GM13976 (cell line): ENCODE data around the gene WWC2.

Source experiments
- DNase-seq: peaks from one replicate; pipeline ENCODE4 v3.0.0; 2012; ENCODE audit warnings: low spot score
- in situ Hi-C: fragments of 300-500 bp; cut with MboI; formaldehyde crosslinking; loops from one replicate; pipeline ENCODE4 v1.12.0; 2022; ENCODE audit warnings: low sequenced_read_pairs, mixed read lengths, inconsistent platforms; ENCODE audit not compliant: unreplicated experiment
- TF ChIP-seq, protein P1 (sequence below): IDR thresholded peaks from 2 replicates; pipeline ENCODE4 v1.5.1; 2012; ENCODE audit warnings: borderline replicate concordance, mild to moderate bottlenecking; ENCODE audit not compliant: insufficient read depth; ENCODE audit errors: extremely low read depth, missing control alignments, control extremely low read depth

Gene WWC2

DNA sequence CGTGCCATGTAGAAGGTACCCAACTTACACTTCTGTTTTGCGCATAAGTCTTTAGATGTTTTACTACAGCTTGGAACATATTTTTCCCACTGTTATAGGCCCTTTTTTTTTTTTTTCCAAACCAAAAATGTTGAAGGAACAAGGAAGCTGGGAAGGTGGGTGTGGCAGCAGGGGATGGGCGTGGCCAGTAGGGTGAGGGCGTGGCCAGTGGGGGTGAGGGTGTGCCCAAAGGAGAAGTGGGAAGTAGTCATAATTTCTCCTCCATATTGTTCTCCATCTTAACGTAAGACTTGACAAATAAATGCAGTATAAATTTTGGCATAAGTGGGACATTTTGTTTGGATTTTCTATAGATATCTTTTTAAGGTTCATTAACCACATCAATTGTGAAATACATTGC, 190.6 kb downstream of the WWC2 start:
- TF ChIP-seq, protein P1, sequence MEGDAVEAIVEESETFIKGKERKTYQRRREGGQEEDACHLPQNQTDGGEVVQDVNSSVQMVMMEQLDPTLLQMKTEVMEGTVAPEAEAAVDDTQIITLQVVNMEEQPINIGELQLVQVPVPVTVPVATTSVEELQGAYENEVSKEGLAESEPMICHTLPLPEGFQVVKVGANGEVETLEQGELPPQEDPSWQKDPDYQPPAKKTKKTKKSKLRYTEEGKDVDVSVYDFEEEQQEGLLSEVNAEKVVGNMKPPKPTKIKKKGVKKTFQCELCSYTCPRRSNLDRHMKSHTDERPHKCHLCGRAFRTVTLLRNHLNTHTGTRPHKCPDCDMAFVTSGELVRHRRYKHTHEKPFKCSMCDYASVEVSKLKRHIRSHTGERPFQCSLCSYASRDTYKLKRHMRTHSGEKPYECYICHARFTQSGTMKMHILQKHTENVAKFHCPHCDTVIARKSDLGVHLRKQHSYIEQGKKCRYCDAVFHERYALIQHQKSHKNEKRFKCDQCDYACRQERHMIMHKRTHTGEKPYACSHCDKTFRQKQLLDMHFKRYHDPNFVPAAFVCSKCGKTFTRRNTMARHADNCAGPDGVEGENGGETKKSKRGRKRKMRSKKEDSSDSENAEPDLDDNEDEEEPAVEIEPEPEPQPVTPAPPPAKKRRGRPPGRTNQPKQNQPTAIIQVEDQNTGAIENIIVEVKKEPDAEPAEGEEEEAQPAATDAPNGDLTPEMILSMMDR, result no peak
- no peak for DNase-seq
- in situ Hi-C loops, result no loop called here

DNA sequence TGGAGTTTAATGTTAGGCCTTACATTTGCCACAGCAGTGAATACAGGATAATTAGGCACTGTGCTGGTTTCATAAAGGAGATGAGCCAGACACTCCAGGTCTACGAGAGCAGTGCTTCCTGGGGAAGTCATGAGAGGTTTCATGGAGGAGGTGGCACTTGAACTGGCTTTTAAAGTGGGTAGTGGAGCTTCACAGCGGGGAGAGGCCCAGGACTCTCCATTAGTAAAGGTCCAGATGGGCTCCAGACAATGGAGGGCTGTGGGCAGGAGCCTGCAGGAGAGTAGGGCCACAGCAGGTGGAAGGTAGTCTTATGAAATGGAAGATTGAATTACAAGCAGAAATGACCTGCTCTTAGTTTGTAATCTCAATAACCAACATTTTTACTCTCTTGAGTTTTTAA, 192.0 kb downstream of the WWC2 start:
- in situ Hi-C loops, result no loop called here
- TF ChIP-seq, protein P1, result no peak

DNA sequence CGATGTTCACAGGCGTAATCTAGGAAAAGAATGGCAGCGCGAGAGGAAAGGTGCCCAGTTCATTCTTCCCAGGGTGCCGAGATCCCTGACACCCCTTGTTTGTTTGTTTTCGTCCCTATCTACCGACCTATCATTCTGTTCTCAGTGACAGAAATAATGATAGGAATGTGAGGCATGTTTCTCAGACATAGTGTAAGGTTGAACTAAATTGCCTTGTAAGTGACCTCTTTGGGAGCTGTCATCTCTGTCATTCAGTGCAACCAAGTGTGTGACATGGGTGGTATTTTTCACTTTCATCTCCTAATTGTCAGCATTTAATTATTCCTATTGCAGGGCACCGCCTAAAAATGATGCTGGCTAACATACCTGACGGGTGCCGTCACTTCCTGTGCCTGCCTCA, 196.7 kb downstream of the WWC2 start:
- DNase-seq, result no peak
- in situ Hi-C loops, result no loop called here

More for the DNA sequence above, 192.0 kb downstream of the WWC2 start:
- no peak for DNase-seq

DNA sequence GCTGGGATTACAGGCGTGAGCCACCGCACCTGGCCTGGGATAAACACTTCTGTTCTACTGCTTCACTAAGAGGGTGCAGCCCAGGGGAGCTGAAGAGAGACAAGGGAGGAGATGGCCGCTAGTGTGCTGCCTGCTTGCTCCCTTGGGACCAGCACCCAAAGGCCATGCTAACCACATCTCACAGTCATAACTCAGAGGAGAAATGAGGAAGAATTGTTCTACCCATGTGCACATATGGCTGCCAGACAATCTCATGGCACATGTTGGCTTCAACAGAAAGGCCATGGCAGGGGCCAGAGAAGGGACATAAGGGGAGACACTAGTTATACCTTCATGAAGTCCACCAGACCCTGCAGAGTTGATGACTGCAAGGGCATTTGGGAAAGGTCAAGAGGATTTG, 198.6 kb downstream of the WWC2 start:
- TF ChIP-seq, protein P1, result no peak
- in situ Hi-C loops, result no loop called here
- no peak for DNase-seq

More for the DNA sequence above, 196.7 kb downstream of the WWC2 start:
- TF ChIP-seq, protein P1, result no peak

DNA sequence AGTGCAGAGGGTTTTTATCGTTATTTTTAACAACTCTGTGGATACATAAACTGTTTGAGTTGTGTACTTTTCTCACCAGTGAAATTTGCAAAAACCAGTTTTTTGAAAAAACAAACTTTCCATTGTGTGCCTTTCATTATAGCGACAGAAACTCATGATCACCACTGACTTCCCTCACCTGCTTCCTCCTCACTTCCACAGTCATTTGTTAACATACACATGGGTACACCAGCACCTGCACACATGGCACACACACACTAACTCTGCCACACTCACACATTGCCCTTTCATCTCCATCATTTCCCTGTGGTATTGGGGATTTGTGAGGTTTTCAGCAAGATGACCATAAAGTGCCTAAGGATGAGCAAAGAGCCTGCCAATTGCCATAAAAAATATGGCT, 200.4 kb downstream of the WWC2 start:
- in situ Hi-C loops, result no loop called here

DNA sequence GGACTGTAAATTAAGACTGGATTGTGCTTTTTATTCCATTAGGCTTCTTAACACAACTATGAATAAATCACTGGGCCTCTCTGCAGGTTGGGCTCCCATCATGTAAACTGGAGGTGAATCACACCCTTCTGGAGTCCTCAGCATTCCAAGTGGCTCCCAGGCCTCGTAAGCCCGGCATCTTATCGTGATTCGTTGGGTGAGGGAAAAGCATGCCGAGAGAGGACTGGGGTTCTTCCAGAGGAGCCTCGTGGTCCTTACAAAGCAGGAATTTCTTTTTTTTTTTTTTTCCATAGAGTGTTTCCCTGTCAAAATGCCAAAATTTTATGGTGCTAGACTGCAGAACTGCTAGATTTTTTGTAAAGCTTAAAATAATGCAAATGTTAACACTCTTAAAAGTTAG, 201.0 kb downstream of the WWC2 start:
- DNase-seq, result no peak
- TF ChIP-seq, protein P1, result no peak
- in situ Hi-C loops, result no loop called here

More for the DNA sequence above, 200.4 kb downstream of the WWC2 start:
- TF ChIP-seq, protein P1, result no peak
- DNase-seq, result no peak

DNA sequence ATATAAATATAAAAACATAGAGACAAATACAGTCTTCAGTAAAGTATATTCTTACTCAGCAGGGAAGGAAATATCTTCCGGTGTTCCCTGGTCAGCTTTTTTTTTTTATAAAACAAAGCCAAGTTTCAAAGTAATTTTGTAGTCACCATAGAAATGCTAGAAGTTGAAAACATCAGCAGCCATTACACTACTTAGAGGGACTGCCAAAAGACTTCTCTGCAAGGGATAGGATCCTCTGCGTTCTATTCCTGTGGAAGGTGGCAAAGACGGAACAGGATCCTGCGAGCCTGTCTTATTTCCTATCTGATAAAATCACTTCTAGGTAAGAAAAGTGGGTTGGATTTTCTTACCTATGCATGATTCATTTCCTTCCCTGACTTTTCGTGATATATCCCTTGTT, 201.6 kb downstream of the WWC2 start:
- in situ Hi-C loops, result no loop called here
- DNase-seq, result no peak
- TF ChIP-seq, protein P1, result no peak
